Endothelial cell of umbilical vein (primary cell): Measurements from ENCODE around the gene UVSSA. TPM values are rescaled to one million over a fixed set of nuclear protein-coding genes. Genes with fewer than 3 reads are reported as not detected.
A peak's percentile ranks its signal among the peaks of the same experiment; 100 is the strongest.

Source experiments
- BruUV-seq: library from RNA; stranded (reverse); fragments of 400-500 nt; replicated peaks from 2 replicates; lab custom pipeline; 2021; lab: Mats Ljungman, UMichigan
- CTCF ChIA-PET: fragments of 300-600, 350-600 bp; sonication (Branson Sonifier 250); formaldehyde crosslinking; loops from one replicate; lab custom pipeline; 2021; ENCODE audit warnings: antibody characterized with exemption, inconsistent platforms; lab: Charles Lee
- POLR2A ChIA-PET: fragments of 300-600, 350-600 bp; sonication (Branson Sonifier 250); formaldehyde crosslinking; loops from one replicate; lab custom pipeline; 2021; ENCODE audit warnings: antibody characterized with exemption, inconsistent platforms; lab: Charles Lee
- DNase-seq: peaks from one replicate; pipeline ENCODE4 v3.0.0-alpha.2; 2011; ENCODE audit warnings: low read depth, low spot score
- FAIRE-seq: peaks from 2 replicates; lab custom pipeline; 2011; peaks lifted over from hg19 to GRCh38; lab: Jason Lieb, UNC
- H2AFZ ChIP-seq: 2 replicates; pipeline ENCODE4 v1.6.0; 2012; ENCODE audit warnings: low read depth, low read length, control low read depth, inconsistent platforms
- H3K27ac ChIP-seq: 2 replicates; pipeline ENCODE4 v1.5.1; 2011; ENCODE audit warnings: low read depth, mild to moderate bottlenecking, control low read depth, low read length, moderate library complexity; ENCODE audit not compliant: insufficient read depth
- H3K27me3 ChIP-seq, 2 experiments: 2 replicates each; pipeline versions ENCODE4 v1.6.0 to v1.6.1; 2011; ENCODE audit warnings: low read length in 2 of 2, mixed read lengths in 1 of 2; ENCODE audit not compliant: control insufficient read depth in 2 of 2, insufficient read depth in 2 of 2
- H3K36me3 ChIP-seq, 2 experiments: 2 replicates in 1 of 2; 3 replicates in 1 of 2; pipeline ENCODE4 v1.5.1; 2011; ENCODE audit warnings: low read length in 2 of 2, mild to moderate bottlenecking in 1 of 2, moderate library complexity in 1 of 2; ENCODE audit not compliant: control insufficient read depth in 2 of 2, insufficient read depth in 2 of 2; ENCODE audit errors: extremely low read depth in 1 of 2
- H3K4me1 ChIP-seq: 3 replicates; pipeline ENCODE4 v1.5.1; 2011; ENCODE audit warnings: mild to moderate bottlenecking, low read length; ENCODE audit not compliant: control insufficient read depth, insufficient read depth; ENCODE audit errors: extremely low read depth
- H3K4me2 ChIP-seq: 2 replicates; pipeline ENCODE4 v1.6.1; 2011; ENCODE audit warnings: low read length, control low read depth, mixed read lengths; ENCODE audit not compliant: insufficient read depth
- H3K4me3 ChIP-seq, 3 experiments: fragments of 200-600 bp in 1 of 3; sonication (generic), shearing (Covaris generic) in 1 of 3; replicated peaks in 1 of 3; 2 replicates each; pipeline ENCODE4 v1.5.1; 2011 to 2016; ENCODE audit warnings: control low read depth in 3 of 3, low read length in 3 of 3, mild to moderate bottlenecking in 2 of 3, inconsistent platforms in 1 of 3, low read depth in 1 of 3, moderate library complexity in 1 of 3; ENCODE audit not compliant: insufficient read depth in 1 of 3
- H3K79me2 ChIP-seq: 2 replicates; pipeline ENCODE4 v1.6.0; 2012; ENCODE audit warnings: low read length, inconsistent platforms; ENCODE audit not compliant: control insufficient read depth, insufficient read depth
- H3K9ac ChIP-seq: replicated peaks from 2 replicates; pipeline ENCODE3; 2011; ENCODE audit warnings: low read length, control low read depth; ENCODE audit not compliant: insufficient read depth; ENCODE audit errors: extremely low read depth
- H3K9me1 ChIP-seq: replicated peaks from 3 replicates; pipeline ENCODE4 v1.6.0; 2011; ENCODE audit warnings: mild to moderate bottlenecking, low read length; ENCODE audit not compliant: control insufficient read depth, insufficient read depth; ENCODE audit errors: extremely low read depth
- H3K9me3 ChIP-seq: replicated peaks from 2 replicates; pipeline ENCODE4 v1.5.1; 2012; ENCODE audit warnings: low read length, inconsistent platforms; ENCODE audit not compliant: control insufficient read depth, insufficient read depth
- H4K20me1 ChIP-seq: replicated peaks from 2 replicates; pipeline ENCODE3; 2011; ENCODE audit warnings: mild to moderate bottlenecking, low read length; ENCODE audit not compliant: control insufficient read depth, insufficient read depth; ENCODE audit errors: extremely low read depth
- CTCF ChIP-seq, 2 donors: IDR thresholded peaks; 1 replicate in 1 of 2; 2 replicates in 1 of 2; pipeline ENCODE4 v1.5.1; 2011; ENCODE audit warnings: low read length in 2 of 2, mild to moderate bottlenecking in 2 of 2, moderate library complexity in 2 of 2, control low read depth in 1 of 2, inconsistent platforms in 1 of 2, low read depth in 1 of 2; ENCODE audit not compliant: insufficient read depth in 1 of 2; ENCODE audit errors: extremely low read depth in 1 of 2
- EZH2 ChIP-seq: IDR thresholded peaks from 2 replicates; pipeline ENCODE4 v1.6.1; 2012; ENCODE audit warnings: borderline replicate concordance, low read depth, mild to moderate bottlenecking, moderate library complexity, low read length, inconsistent platforms; ENCODE audit not compliant: severe bottlenecking
- FOS ChIP-seq: IDR thresholded peaks from 2 replicates; pipeline ENCODE4 v1.6.1; 2011; ENCODE audit warnings: mild to moderate bottlenecking, low read length, moderate library complexity, borderline replicate concordance; ENCODE audit not compliant: insufficient read depth
- GATA2 ChIP-seq: IDR thresholded peaks from 2 replicates; pipeline ENCODE4 v1.7.0; 2011; ENCODE audit warnings: low read depth, mild to moderate bottlenecking, moderate library complexity, mixed read lengths, low read length; ENCODE audit not compliant: insufficient read length, insufficient read depth
- JUN ChIP-seq: IDR thresholded peaks from 2 replicates; pipeline ENCODE4 v1.6.1; 2011; ENCODE audit warnings: borderline replicate concordance, low read depth; ENCODE audit not compliant: insufficient read length, insufficient read depth
- MAX ChIP-seq: IDR thresholded peaks from 2 replicates; pipeline ENCODE4 v1.6.1; 2011; ENCODE audit not compliant: insufficient read depth, insufficient read length
- MYC ChIP-seq: IDR thresholded peaks from one replicate; pipeline ENCODE4 v1.6.1; 2011; ENCODE audit warnings: mild to moderate bottlenecking, low read depth, low read length
- POLR2A ChIP-seq: IDR thresholded peaks from 2 replicates; pipeline ENCODE4 v1.6.1; 2012; ENCODE audit warnings: low read depth, mild to moderate bottlenecking, control low read depth, low read length
- POLR2AphosphoS5 ChIP-seq: IDR thresholded peaks from 2 replicates; pipeline ENCODE4 v1.6.1; 2012; ENCODE audit warnings: low read depth, mild to moderate bottlenecking, control low read depth, low read length, moderate library complexity; ENCODE audit not compliant: insufficient read depth
- dilution Hi-C: fragments of 300-500 bp; cut with MboI; formaldehyde crosslinking; loops from one replicate; pipeline ENCODE4 v1.15.0; 2019; ENCODE audit warnings: low sequenced_read_pairs; ENCODE audit not compliant: extremely low pct_ligation_motif_present
- intact Hi-C: fragments of 100-400 bp; cut with micrococcal nuclease; formaldehyde crosslinking; loops from one replicate; pipeline ENCODE4 v1.10.0; 2022
- polyA plus RNA-seq, 4 experiments: library from polyadenylated mRNA; depleted of rRNA in 3 of 4; stranded (reverse) in 3 of 4; unstranded in 1 of 4; fragments of >200 nt; gene quantifications; 2 replicates each; pipeline versions ENCODE4 v1.2.1 to v1.2.3, GENCODE V29; 2011 to 2012; ENCODE audit warnings: missing spikeins in 1 of 4
- total RNA-seq: library from RNA; stranded (reverse); gene quantifications from 2 replicates; pipeline ENCODE4 v1.2.3, GENCODE V29; 2021

UVSSA gene
- total and polyA plus RNA-seq, 2 donors (not counting 3 experiments of a cell fraction or from before 2014, with no cell fraction given), result 7.1 to 14.9 TPM

- Histone ChIP-seq H3K9me1 (no peaks in the 10 kb centered on the region), H2AFZ (no peak overlapping the region), H4K20me1 (no peaks in the 10 kb centered on the region), H3K27ac (no peak overlapping the region), H3K4me3 (no peak overlapping the region), H3K9ac (no peak overlapping the region), H3K4me2 (no peak overlapping the region), H3K4me1 (peaks cover 10% of the 10 kb centered on the region), H3K36me3 (peaks cover 7 to 36% of the 10 kb centered on the region in 2 experiments), H3K27me3 (no peaks in the 10 kb centered on the region), H3K9me3 (no peaks in the 10 kb centered on the region), H3K79me2 (no peaks in the 10 kb centered on the region)
- FAIRE-seq (peak; percentile 15), DNase-seq (no peak)
- ChIA-PET POLR2A (no interaction called here), CTCF (no interaction called here)
- dilution Hi-C loops (no loop called here), intact Hi-C loops (no loop called here)
- no TSS peak for BruUV-seq
- TF ChIP-seq JUN, result no peak
- no peak for TF ChIP-seq FOS
- TF ChIP-seq GATA2, result no peak
- TF ChIP-seq MYC, result no peak
- no peak for TF ChIP-seq POLR2AphosphoS5
- no peak for TF ChIP-seq POLR2A
- TF ChIP-seq CTCF (IDR thresholded peaks at IDR 0.05; ENCODE audit: extremely low read depth in 1 of 2, insufficient read depth in 1 of 2, low read depth in 1 of 2, low read length in 2 of 2), result no peak
- no peak for TF ChIP-seq EZH2
- no peak for TF ChIP-seq MAX
Observed at GRCh38 chr4:1338752-1339414, 8.1 kb upstream of the UVSSA start.
